Suppressor macrophage treated with lipopolysaccharide for 4 hours (primary cell): ENCODE data around the gene TMEM95.
A peak's percentile ranks its signal among the peaks of the same experiment; 100 is the strongest.

Source experiments
- DNase-seq: peaks from one replicate; pipeline ENCODE4 v3.0.0-alpha.2; 2020

TMEM95 gene

DNA sequence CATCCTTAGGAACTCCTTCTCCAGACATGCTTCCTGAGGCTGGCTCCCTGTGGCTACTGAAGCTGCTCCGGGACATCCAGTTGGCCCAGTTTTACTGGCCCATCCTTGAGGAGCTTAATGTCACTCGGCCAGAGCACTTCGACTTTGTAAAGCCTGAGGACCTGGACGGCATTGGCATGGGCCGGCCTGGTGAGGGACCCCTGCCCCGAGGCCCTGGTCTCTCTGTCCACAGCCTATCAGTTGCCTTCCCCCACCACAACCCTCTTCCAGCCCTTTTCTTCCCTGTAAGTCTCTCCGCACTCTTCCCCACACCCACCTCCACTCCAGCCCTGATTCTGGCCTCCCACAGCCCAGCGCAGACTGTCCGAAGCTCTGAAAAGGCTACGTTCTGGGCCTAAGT lies 27.9 kb downstream of the TMEM95 start:
- no peak for DNase-seq

DNA sequence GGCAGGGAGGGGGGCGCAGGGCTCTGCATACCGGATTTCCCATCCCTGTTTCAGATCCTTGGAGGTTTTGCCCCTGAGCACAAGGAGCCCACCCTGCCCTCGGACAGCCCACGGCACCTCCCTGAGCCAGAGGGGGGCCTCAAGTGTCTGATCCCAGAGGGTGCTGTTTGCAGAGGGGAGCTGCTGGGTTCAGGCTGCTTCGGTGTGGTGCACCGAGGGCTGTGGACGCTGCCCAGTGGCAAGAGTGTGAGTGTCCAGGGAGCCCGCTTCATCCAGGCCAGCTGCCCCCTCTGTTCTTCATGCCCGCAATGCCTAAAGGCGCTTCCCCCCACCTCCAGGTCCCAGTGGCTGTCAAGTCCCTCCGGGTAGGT lies 28.4 kb downstream of the TMEM95 start:
- DNase-seq, result no peak

DNA sequence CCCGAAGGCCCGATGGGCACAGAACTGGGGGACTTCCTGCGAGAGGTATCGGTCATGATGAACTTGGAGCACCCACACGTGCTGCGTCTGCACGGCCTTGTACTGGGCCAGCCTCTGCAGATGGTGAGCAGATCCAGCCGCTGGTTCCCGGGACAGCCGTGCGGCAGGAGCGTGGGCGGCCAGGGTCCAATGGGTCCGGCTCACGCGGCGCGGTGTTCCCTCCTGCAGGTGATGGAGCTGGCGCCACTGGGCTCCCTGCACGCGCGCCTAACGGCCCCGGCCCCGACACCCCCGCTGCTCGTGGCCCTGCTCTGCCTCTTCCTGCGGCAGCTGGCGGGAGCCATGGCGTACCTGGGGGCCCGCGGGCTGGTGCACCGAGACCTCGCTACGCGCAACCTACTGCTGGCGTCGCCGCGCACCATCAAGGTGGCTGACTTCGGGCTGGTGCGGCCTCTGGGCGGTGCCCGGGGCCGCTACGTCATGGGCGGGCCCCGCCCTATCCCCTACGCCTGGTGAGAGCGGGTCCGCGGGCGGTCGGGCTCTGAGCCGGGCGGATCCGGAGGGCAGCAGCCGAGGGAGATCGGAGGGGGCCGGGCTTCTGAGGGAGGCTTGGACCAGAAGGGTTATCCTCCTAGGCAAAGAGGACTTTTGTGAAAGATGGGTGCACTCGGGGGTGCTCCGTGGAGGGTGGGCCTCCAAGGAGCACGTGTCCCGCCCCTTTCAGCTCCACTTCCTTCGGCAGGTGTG lies 29.0 kb downstream of the TMEM95 start:
- DNase-seq, result peak; percentile 40

DNA sequence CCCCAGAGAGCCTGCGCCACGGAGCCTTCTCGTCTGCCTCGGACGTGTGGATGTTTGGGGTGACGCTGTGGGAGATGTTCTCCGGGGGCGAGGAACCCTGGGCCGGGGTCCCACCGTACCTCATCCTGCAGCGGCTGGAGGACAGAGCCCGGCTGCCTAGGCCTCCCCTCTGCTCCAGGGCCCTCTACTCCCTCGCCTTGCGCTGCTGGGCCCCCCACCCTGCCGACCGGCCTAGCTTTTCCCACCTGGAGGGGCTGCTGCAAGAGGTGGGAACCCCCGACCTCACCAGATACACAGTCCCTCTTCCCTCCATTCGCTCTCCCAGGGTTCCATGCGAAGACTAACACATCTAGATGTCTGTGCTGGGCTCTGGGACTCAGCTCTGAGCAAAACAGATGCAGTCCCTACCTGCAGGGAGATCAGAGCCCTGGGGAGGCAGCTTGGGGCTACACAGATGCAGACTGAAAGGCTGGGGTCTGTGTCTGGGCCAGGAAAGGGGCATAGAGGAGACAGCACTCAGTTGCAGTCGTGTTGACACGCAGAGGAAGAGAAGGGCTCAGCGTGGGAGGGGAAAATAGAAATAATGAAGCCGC lies 29.6 kb downstream of the TMEM95 start:
- no peak for DNase-seq

DNA sequence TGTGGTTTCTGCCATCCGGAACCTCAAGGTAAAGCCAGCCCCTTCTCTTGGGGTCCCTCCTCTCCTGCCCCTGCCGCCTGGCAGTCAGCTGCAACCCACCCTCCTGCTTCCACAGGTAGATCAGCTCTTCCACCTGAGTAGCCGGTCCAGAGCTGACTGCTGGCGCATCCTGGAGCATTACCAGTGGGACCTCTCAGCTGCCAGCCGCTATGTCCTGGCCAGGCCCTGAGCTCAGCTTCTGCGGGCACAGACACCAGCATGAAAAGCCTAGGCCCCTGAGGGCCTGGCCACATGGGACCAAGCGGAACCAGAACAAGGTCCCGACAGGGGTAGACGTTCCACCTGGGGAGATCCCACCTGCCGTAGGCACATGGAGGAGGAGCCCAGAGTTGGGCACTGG lies 33.9 kb downstream of the TMEM95 start:
- no peak for DNase-seq

DNA sequence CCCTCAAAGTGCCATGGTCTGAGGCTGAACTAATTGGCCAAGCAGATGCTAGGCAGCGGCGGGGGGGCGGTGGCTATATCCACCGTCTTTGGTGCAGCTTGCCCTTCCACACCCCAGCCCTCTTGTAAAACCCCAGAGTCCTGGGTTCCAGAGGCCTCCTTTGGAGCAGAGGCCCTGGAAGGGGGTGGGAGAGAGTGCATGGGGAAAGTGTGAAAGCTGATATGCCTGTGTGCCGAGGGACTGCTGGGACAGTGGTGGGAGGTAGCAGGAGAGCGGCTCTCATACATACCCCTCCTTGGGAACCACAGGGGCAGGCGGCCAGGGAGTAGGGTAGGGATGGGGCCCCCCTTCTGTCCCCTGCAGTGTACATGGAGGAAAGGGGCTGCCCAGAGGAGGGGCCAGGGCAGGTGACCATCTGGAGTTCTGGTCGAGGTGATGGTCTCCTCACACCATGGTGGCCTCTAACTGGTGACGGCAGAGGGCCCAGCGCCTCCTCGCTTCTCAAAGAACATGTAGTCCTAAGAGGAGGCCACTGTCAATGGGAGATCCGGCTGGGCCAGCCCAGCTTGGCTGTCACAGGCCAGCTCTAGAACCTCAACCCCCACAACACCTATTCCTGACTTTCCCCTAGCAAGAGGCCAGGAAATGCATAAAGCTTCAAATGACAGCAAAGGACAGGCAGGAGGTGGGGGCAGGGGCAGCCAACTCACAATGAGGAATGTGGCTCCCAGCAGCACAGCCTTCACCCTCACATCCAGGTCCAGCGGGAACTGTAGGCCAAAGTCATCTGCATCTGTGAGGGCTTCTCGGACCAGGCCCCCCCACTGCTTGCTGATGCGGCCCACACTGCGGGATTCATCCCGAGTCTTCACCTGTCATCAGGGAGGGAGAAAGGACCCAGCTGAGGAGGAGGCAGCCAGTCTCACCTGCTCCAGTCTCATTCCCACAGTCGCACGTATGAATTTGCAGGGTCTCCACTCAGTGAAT lies 35.3 kb downstream of the TMEM95 start:
- no peak for DNase-seq

DNA sequence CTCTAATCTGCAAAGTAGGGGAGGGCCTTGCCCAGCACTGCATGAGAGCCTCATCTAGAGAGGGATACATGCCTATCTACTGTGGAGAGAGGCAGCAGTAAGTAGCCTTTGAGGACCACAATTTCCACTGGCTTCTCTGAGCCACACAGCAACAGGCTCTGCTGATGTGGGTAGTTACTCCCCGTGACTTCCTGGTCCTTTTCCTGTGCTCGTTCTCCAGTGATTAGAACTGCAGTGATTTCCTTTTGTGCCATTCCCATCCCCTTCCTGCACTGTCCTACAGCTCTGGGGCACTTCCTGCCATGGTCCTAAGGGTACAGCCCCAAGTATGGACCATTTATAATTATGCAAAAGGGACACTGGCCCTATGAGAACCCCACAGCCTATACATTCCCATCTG lies 36.4 kb downstream of the TMEM95 start:
- no peak for DNase-seq

DNA sequence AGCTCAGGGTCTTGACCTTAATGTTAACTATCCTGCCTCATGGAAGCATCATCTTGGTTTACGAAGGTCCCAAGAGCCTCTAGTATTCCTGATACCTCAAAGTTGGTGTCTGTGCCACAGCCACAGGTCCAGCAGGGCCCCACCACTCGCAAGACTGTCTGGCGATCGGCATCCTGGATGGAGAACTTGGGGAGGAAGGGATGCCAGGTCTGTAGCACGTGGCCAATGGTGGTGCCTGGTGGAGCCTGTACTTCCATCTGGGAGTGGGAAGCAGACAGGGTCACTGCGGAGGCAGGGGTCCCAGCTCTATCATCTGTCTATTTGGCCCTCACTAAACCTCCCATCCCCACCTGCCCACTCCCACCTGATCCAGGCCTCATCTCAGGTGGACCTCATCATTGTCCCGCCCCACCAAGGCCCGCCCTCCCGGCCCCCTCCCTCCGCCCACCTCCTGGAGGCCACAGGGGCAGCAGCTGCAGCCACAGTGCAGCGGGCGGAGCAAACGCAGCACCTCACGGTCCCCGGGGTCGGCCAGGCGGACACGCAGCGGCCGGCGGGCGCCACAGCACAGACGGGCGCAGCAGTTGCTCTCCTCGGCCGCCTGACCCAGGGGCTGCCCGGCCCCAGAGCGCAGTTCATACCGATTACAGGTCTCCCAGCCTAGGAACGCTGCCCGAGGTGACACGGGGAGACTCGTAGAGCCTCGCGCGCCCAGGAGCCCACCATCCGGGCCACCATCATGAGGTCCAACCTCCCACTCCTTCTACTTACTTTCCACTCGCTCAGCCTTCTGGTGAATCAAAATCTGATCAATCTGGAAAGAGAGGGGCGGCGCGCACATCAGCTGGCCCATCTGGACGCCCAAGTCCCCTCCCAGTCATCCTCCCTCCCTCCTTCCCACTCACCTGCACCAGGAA lies 38.0 kb downstream of the TMEM95 start:
- DNase-seq, result no peak

DNA sequence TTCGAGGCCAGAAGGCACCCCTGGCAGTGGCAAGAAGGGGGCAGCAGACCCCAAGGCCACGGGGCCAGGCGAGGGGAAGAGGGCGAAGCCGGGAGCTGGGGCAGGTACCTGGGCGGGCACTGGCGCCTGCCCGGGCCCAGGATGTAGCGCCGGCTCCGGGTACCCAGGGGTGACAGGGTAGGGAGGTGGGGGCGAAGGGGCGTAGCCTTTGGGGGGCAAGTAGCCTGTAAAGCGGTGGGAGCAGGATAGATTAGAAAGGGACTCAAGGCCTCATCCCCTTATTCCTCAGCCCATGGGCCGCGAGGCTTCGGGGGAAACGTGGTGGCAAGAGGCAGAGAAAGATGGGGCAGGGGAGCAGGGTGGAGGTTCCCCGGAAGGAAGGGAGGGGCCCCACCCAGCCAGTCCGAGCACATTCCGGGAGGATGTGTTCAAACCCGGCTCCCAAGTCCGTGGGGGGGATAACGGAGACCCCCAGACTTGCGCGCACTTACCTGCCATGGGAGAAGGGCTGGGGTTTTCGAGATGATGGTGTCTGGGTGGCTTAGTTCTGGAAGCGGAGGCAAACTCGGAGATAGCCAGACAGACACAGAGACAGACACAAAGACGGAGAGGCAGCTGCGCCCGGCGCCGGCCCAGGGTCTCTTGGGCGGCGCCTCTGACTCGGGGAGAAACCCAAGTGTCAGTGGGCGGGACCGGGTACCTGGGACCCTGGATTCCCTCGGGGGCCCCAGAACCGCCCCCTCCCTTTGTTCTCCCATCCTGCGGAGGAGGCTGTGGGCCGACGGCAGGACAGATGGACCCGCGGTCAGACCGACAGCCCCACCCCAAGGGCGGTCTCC lies 38.9 kb downstream of the TMEM95 start:
- DNase-seq, result peak; percentile 16

DNA sequence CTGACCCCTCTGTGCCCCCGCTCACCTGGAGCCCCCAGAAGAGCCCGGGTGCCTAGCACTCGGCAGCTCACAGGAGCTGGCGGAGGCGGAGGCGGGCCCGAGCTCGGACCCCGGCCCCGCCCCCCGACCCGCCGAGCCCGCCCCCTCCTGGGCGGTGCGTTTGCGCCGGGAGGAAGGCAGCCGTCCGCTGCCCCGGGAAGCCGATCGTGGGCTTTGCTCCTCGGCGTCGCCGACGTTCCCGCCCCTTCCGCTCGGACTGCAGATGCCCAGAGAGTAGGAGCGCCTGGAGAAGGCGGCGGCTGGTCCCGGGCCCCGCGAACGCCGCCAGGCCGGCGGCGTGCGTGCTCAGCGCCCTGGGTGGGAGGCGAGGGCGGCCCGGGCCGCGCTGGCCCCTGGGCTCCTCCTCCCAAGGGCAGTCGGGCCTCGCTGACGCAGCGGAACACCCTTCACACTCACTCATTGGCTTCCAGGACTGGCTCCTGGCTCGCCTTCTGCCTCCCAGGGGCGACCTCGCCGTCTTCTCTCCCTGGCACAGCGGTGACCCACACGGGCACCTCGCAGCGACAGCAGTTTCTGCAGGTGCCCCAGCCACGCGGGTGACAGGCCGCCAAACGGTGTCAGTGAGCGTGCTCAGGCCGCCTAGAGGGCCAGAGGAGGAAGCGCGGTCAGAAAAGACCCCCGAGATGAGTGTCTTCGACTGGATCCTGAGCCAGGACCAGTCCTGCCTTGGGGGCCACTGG lies 39.7 kb downstream of the TMEM95 start, which contains the start of gene PLSCR3:
TSS of gene PLSCR3 (minus strand) at position 74 of the 740 bp plus-strand sequence. CDS start 415 bp downstream, outside the sequence.
- peak; percentile 84 for DNase-seq

DNA sequence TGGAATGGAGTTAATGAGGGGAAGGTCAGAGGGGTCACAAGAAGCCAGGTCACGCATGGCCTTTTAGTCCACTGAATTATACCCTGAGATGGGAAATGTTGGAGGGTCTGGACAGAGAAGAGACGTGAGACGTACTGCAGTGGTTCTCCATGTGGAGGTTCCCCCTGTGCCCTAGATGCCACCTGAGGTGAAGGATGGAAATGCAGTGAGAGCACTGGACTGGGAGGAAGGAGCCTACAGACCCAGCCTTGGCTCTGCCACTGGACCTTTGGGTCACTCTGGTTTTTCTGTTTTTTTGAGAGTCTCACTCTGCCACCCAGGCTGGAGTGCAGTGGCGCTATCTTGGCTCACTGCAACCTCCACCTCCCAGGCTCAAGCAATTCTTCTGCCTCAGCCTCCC lies 41.2 kb downstream of the TMEM95 start:
- DNase-seq, result no peak

DNA sequence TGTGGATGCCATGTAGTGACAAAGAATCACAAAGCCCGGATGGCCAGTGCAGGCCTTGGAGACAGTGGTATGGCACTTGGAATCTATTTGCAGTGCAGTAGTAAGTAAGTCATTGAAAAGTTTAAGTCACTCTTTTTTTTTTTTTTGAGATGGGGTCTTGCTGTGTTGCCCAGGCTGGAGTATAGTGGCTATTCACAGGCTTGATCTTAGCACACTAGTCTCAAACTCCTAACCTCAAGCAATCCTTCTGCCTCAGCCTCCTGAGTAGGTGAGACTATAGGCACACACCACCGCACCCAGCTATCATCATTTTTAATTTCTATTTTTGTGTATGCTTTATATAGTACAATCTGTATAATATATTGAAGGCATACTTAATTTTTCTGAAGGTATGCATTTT lies 43.7 kb downstream of the TMEM95 start:
- DNase-seq, result no peak

DNA sequence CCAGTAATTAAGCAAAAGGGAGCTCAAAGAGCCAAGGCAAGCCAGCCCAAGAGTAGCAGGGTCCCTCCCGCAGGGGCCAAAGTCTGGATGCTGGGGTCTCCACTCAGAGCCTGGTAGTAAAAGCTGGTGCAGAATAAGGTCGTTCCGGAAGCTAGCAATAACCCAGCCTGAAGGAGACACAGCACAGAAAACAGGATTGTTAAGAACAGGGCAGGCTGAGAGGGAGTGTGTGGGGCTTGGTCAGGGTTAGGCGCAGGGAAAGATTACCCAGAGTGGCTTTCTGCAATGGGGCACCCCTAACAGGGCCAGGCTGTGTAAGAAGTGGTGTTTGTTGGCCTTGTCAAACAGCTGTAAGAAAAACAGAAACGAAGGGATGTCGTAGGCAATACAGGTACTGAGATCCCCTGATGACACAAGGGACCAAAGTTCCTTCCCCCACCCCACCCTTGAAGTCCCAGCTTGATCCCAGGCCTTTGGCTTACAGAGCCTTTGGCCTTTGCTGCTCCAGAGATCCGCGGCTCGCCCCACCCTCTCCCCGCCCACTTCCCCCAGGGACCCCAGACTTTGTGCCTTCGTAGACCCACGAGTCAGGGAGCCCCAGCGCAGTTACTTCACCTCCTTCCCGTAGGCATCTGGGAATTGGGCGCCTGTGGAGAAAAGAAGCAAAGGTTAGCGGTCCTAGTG lies 48.2 kb downstream of the TMEM95 start:
- DNase-seq, result peak; percentile 9

DNA sequence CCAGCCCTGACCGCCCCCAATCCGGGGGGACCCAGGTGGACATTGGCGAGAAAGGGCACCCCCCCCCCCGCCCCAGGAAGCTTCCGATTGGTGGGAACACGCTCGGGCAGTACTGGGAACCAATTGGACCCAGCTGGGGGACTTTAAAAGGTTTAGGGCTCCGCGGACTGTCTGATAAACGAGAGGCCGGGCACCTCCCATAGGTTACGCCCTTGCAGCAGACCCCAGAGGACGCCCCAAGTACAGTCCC lies 48.7 kb downstream of the TMEM95 start:
- DNase-seq, result no peak

DNA sequence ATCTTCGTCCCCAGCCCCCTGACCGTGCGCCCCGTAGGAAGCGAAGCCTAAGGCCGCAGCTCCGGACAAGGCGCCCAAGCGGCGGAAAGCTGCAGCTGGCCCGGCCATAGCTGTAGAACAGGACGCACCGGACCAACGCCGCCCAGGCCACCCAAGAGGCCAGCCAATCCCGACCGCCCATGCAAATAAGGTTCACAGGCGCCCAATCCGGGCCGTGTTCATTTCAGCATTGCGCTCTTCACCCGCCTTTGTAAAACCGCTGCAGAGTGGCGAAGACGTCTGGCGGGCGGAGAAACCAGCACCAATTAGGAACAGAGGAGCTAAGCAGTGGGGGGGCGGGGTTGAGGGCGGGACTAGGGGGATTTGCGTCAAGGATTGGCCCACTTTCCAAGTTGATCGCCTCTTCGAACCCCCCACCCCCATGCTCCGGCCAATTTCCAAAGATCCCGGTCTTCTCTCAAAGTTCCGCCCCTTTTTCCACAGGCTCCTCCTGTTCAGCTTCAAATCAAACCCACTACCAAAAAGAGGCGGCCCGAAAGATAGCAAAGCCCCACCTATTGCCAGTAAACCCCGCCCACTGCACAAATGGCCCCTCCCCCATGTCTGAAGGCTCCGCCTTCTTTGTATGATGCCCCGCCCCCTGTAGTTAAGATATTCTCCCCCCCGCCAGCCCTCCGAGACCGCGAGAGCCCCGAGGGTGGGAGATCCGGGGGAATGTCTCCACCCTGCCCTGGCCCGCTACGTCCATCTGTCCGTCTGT lies 49.2 kb downstream of the TMEM95 start, which contains the start of gene TMEM256:
TSS of gene TMEM256 (minus strand) at position 121 of the 760 bp plus-strand sequence. CDS start at position 108, 13 bp downstream.
- peak; percentile 99 for DNase-seq

DNA sequence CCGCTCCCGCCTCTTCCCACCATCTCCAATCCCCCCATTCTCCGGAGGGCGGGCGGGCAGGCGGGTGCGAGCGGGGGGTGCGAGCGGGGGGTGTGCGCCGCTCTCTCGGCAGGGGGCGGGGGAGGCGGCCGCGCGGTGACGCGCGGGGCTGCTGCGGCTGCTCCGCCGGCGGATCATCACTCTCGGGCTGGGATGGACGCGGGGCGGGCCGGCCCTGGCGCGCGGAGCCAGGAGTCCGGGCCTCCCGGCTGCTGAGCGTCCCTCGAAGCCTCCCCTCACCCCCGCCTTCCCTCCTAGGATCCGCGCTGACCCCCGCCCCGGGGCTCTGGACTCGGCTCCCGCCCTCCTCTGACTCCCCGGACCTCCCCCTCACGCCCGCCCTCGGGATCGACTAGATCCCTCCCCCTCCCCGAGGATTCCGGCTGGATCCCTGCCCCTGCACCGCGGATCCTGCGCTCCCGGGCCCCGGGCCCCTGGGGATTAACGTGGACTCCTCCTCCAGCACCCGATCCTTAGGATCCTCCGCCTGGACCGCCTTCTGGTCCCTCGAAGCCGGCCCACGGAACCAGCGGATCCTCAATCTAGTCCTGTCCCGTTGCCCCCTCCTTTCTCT lies 49.9 kb downstream of the TMEM95 start:
- DNase-seq, result peak; percentile 13

DNA sequence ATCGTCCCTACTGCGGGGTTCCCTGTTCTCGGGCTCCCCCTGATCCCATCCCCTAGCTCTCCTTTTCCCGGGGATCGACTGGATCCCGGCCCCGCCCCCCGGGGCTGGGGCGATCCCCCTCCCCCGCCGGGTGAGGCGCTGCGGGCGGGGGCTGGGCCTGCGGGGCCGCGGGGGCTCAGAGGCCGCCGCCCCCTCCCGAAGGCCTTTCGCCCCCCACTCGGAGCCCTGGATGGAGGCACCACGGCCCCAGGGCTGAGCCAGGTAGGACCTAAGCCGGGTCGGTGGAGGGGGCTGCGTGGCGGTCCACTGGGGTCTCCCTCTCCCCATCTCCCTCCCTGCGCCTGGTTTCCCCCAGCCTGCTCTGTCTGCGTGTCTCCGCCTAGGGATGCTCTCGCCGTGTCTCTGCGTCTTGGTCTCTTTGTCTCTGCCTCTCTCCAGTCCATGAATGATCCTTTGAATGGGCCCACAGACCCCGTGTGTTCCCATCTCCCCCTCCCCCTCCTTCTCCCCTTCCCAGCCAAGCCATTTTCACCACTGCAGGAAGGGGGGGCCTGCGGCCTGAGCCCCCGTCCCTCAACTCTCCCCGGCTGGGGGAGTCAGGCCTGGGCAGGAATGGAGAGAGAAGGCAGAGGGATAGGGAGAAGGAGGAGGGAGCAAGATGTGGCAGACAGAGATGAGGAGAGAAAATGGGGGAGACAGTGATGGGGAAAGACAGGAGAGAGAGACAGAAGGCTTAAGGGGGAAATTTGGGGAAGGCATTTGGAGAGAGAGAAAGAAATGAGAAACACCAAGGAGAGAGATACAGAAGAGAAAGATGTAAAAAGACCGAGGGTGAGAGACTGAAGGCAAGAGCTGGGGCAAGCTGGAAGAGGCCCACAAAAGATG lies 50.6 kb downstream of the TMEM95 start:
- no peak for DNase-seq
